ENCODE data around the gene VENTX. TPM values are rescaled to one million over a fixed set of nuclear protein-coding genes. Genes with fewer than 3 reads are reported as not detected.

The VENTX gene
- total and polyA plus RNA-seq, 10 of the 15 experiments (the other 5 are each of a cell fraction or from before 2014, with no cell fraction given), result 0.05 TPM; not detected in 9

DNA sequence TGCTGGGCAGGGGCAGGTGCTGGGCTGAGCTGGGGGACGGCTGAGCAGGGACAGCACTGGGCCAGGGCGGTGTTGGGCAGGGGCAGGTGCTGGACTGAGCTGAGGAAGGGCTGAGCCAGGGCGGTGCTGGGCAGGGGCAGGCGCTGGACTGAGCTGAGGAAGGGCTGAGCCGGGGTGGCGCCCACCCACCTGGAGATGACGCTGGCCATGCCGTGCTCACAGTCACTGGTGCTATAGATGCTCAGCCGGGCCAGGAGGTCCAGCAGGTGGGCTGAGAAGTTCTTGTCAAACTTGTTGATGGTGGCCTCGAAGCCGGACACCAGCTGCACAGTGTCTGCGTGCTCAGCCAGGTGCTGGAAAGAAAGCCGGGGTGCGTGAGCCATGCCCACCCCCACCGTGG, 43.4 kb downstream of the VENTX start:
- POLR2A ChIA-PET, result no interaction called here
- no peak for FAIRE-seq

More for the DNA sequence above, 43.4 kb downstream of the VENTX start:
- no peaks in the 10 kb centered on the region for H3K27me3 ChIP-seq (replicated peaks in 1 of 2; ENCODE audit: control insufficient read depth in 2 of 2, insufficient read depth in 2 of 2, low read length in 1 of 2)
- SMC1A ChIA-PET (ENCODE audit: uncharacterized antibody, unreplicated experiment), result no interaction called here
- H3K4me3 ChIP-seq, result no peak overlapping the region
- DNase-seq (ENCODE audit: low read depth, low spot score) (no peak), ATAC-seq (no peak)
- CTCF ChIA-PET, result no interaction called here
- no peak overlapping the region for H3K27ac ChIP-seq (ENCODE audit: control insufficient read depth, insufficient read depth)
- WGBS (ENCODE audit: insufficient coverage, insufficient replicate concordance, low lambda C conversion rate, missing lambda C conversion rate), result 96% methylated on average over 13 of the region's 15 CpGs
- peaks cover 8 to 21% of the 10 kb centered on the region in 2 experiments for H3K36me3 ChIP-seq (ENCODE audit: control insufficient read depth in 2 of 2, insufficient read depth in 2 of 2, low read length in 1 of 2)
- no peaks in the 10 kb centered on the region for H4K20me1 ChIP-seq (ENCODE audit: control insufficient read depth, insufficient read depth)
- in situ Hi-C loops (cut with MboI) (no loop called here), intact Hi-C loops (cut with micrococcal nuclease; ENCODE audit: unreplicated experiment) (no loop called here)
- no peak overlapping the region for H3K4me2 ChIP-seq (ENCODE audit: control insufficient read depth, insufficient read depth)
- H2AFZ ChIP-seq (ENCODE audit: control insufficient read depth, low read depth, low read length), result no peak overlapping the region
- peaks cover 23% of the 10 kb centered on the region for H3K4me1 ChIP-seq (ENCODE audit: control insufficient read depth, insufficient read depth, low read length)
- TF ChIP-seq, protein P1, sequence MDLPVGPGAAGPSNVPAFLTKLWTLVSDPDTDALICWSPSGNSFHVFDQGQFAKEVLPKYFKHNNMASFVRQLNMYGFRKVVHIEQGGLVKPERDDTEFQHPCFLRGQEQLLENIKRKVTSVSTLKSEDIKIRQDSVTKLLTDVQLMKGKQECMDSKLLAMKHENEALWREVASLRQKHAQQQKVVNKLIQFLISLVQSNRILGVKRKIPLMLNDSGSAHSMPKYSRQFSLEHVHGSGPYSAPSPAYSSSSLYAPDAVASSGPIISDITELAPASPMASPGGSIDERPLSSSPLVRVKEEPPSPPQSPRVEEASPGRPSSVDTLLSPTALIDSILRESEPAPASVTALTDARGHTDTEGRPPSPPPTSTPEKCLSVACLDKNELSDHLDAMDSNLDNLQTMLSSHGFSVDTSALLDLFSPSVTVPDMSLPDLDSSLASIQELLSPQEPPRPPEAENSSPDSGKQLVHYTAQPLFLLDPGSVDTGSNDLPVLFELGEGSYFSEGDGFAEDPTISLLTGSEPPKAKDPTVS (IDR thresholded peaks at IDR 0.05; ENCODE audit: low read depth, low read length), result no peak
- TF ChIP-seq ATF7 (IDR thresholded peaks at IDR 0.05; ENCODE audit: low read depth) (no peak), GABPA (IDR thresholded peaks at IDR 0.05; ENCODE audit: low read depth) (no peak), SMC3 (IDR thresholded peaks at IDR 0.05; ENCODE audit: borderline replicate concordance, low read length) (no peak), PML (IDR thresholded peaks at IDR 0.05; ENCODE audit: low read length) (no peak), KAT2A (conservative IDR thresholded peaks at IDR 0.05; ENCODE audit: control insufficient read depth, low read depth, low read length) (no peak), SREBF2 (IDR thresholded peaks at IDR 0.05; ENCODE audit: low read length) (no peak), YY1 (IDR thresholded peaks at IDR 0.05; ENCODE audit: low read depth, low read length) (no peak), CBFB (IDR thresholded peaks at IDR 0.05; ENCODE audit: low read depth) (no peak)
- TF ChIP-seq, protein P2, sequence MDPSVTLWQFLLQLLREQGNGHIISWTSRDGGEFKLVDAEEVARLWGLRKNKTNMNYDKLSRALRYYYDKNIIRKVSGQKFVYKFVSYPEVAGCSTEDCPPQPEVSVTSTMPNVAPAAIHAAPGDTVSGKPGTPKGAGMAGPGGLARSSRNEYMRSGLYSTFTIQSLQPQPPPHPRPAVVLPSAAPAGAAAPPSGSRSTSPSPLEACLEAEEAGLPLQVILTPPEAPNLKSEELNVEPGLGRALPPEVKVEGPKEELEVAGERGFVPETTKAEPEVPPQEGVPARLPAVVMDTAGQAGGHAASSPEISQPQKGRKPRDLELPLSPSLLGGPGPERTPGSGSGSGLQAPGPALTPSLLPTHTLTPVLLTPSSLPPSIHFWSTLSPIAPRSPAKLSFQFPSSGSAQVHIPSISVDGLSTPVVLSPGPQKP (IDR thresholded peaks at IDR 0.05; ENCODE audit: low read depth, low read length), result no peak
- peaks cover 3% of the 10 kb centered on the region for H3K79me2 ChIP-seq (ENCODE audit: control insufficient read depth, insufficient read depth, low read length)
- BruUV-seq (replicated peaks), result no TSS peak
- RAD21 ChIA-PET (ENCODE audit: unreplicated experiment), result no interaction called here
- H3K9ac ChIP-seq (ENCODE audit: control insufficient read depth, insufficient read depth, low read length), result no peak overlapping the region
- H3K9me3 ChIP-seq (replicated peaks; ENCODE audit: control insufficient read depth, insufficient read depth, low read length), result no peaks in the 10 kb centered on the region
